Upper lobe of left lung (tissue), 4 donors: ENCODE results near the gene SUCLA2.

ENCODE experiments used
- EP300 ChIP-seq, 4 donors: sonication (generic); formaldehyde crosslinking; IDR thresholded peaks; one replicate each; pipeline ENCODE4 v1.5.1; 2017; ENCODE audit warnings: antibody characterized with exemption in 4 of 4, control low read depth in 2 of 4
- POLR2A ChIP-seq, 4 donors: fragments of 450-650 bp; IDR thresholded peaks; one replicate each; pipeline ENCODE4 v1.5.1; 2016 to 2017; ENCODE audit warnings: antibody characterized with exemption in 4 of 4, mild to moderate bottlenecking in 2 of 4
- POLR2AphosphoS5 ChIP-seq, 2 donors: sonication (generic); formaldehyde crosslinking; IDR thresholded peaks; one replicate each; pipeline ENCODE4 v1.5.1; 2017; ENCODE audit warnings: antibody characterized with exemption in 2 of 2
- TF ChIP-seq, protein P1 (sequence below), 6 experiments: fragments of 450-650 bp in 4 of 6; fragments of 200-600 bp in 2 of 6; sonication (generic) in 2 of 6; IDR thresholded peaks; one replicate each; pipeline ENCODE4 v1.5.1; 2016 to 2019; ENCODE audit warnings: antibody characterized with exemption in 6 of 6

DNA sequence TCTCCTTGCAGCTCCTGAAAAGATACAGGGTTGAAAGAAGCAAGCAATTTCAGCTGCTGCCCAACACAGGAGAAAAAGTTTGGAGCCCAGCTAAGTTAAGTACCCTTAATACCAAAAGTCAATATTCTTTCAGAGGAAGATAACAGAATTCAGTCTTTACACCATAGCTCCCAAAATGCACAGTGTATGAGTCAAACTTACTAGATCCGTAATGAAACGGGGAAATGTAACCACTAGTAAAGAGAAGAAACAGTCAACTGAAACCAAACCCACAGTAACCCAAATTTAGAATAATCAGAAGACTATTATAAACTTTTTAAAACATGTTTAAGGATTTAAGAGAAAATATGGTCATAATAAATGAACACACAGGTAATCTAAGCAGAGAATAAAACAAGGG, 45.2 kb downstream of the SUCLA2 start:
- TF ChIP-seq POLR2AphosphoS5 (IDR thresholded peaks at IDR 0.05), result no peak
- TF ChIP-seq, protein P1, sequence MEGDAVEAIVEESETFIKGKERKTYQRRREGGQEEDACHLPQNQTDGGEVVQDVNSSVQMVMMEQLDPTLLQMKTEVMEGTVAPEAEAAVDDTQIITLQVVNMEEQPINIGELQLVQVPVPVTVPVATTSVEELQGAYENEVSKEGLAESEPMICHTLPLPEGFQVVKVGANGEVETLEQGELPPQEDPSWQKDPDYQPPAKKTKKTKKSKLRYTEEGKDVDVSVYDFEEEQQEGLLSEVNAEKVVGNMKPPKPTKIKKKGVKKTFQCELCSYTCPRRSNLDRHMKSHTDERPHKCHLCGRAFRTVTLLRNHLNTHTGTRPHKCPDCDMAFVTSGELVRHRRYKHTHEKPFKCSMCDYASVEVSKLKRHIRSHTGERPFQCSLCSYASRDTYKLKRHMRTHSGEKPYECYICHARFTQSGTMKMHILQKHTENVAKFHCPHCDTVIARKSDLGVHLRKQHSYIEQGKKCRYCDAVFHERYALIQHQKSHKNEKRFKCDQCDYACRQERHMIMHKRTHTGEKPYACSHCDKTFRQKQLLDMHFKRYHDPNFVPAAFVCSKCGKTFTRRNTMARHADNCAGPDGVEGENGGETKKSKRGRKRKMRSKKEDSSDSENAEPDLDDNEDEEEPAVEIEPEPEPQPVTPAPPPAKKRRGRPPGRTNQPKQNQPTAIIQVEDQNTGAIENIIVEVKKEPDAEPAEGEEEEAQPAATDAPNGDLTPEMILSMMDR (IDR thresholded peaks at IDR 0.05), result no peak
- TF ChIP-seq POLR2A (IDR thresholded peaks at IDR 0.05), result no peak
- no peak for TF ChIP-seq EP300 (IDR thresholded peaks at IDR 0.05)
